Tibial nerve (tissue), 4 donors: ENCODE measurements around the gene MUC12. TPM values are rescaled to one million over a fixed set of nuclear protein-coding genes. Genes with fewer than 3 reads are reported as not detected.

ENCODE experiments used
- DNase-seq, 2 donors: peaks; one replicate each; pipeline ENCODE4 v3.0.0-alpha.2; 2019; ENCODE audit warnings: low spot score in 2 of 2
- H3K27ac ChIP-seq, 4 donors: fragments of 200-600 bp; sonication (generic) in 3 of 4; one replicate each; pipeline ENCODE4 v1.5.1; 2017 to 2019; ENCODE audit warnings: mild to moderate bottlenecking in 1 of 4
- H3K27me3 ChIP-seq, 2 donors: fragments of 200-600 bp; sonication (generic) in 1 of 2; one replicate each; pipeline versions ENCODE4 v1.5.1 to v1.6.0; 2017 to 2019
- H3K36me3 ChIP-seq, 3 donors: fragments of 200-600 bp; sonication (generic); one replicate each; pipeline ENCODE4 v1.5.1; 2018 to 2019
- H3K4me1 ChIP-seq, 4 donors: fragments of 200-600 bp; sonication (generic) in 3 of 4; one replicate each; pipeline ENCODE4 v1.5.1; 2017 to 2019
- H3K4me3 ChIP-seq, 4 donors: fragments of 200-600 bp; sonication (generic) in 3 of 4; one replicate each; pipeline ENCODE4 v1.5.1; 2017 to 2019; ENCODE audit warnings: mild to moderate bottlenecking in 1 of 4, moderate library complexity in 1 of 4
- H3K9me3 ChIP-seq, 4 donors: fragments of 200-600 bp; sonication (generic) in 3 of 4; one replicate each; pipeline ENCODE4 v1.5.1; 2017 to 2019
- CTCF ChIP-seq, 5 experiments: fragments of 200-600 bp in 3 of 5; fragments of 450-650 bp in 2 of 5; sonication (generic) in 3 of 5; IDR thresholded peaks; one replicate each; pipeline ENCODE4 v1.5.1; 2016 to 2019; ENCODE audit warnings: antibody characterized with exemption in 5 of 5, mild to moderate bottlenecking in 3 of 5, moderate library complexity in 2 of 5
- EP300 ChIP-seq, 2 donors: sonication (generic); formaldehyde crosslinking; IDR thresholded peaks; one replicate each; pipeline ENCODE4 v1.6.1; 2017; ENCODE audit warnings: antibody characterized with exemption in 2 of 2, mild to moderate bottlenecking in 1 of 2
- POLR2A ChIP-seq, 2 donors: fragments of 450-650 bp; IDR thresholded peaks; one replicate each; pipeline ENCODE4 v1.6.1; 2017; ENCODE audit warnings: antibody characterized with exemption in 2 of 2, mild to moderate bottlenecking in 2 of 2, moderate library complexity in 2 of 2
- WGBS, 2 donors: methylation state at CpG; one replicate each; pipeline ENCODE4 v1.1.5; 2018; 5-methylcytosine and 5-hydroxymethylcytosine counted together
- total RNA-seq, 4 donors: library from RNA; depleted of rRNA; stranded (reverse); fragments of >200 nt; gene quantifications; one replicate each; pipeline ENCODE4 v1.1.0, GENCODE V29; 2016

MUC12 gene
- total RNA-seq, 4 donors from 2014 or later, result not detected

- no peak for DNase-seq
- Histone ChIP-seq H3K4me1 (peaks cover 0 to 18% (median 5%) of the 10 kb centered on the region in 4 donors), H3K27ac (peak overlapping the region in 1 of 4 donors; percentile 29), H3K27me3 (peaks cover 0 to 63% of the 10 kb centered on the region in 2 donors), H3K36me3 (no peaks in the 10 kb centered on the region), H3K4me3 (no peak overlapping the region), H3K9me3 (no peaks in the 10 kb centered on the region)
- TF ChIP-seq CTCF (IDR thresholded peaks at IDR 0.05) (no peak), POLR2A (IDR thresholded peaks at IDR 0.05) (no peak)
- 44 to 45% methylated on average over 13 of the region's 13 CpGs for WGBS, 2 donors
Measured at GRCh38 chr7:100967292-100967863, 2.0 kb upstream of the MUC12 start.

- no peak for DNase-seq
- H3K4me1 ChIP-seq, result peaks cover 0 to 18% (median 5%) of the 10 kb centered on the region in 4 donors
- H3K27ac ChIP-seq, result no peak overlapping the region
- no peak overlapping the region for H3K4me3 ChIP-seq
- TF ChIP-seq POLR2A (IDR thresholded peaks at IDR 0.05), result no peak
- no peak for TF ChIP-seq EP300 (IDR thresholded peaks at IDR 0.05)
- TF ChIP-seq CTCF (IDR thresholded peaks at IDR 0.05), result no peak
- no peaks in the 10 kb centered on the region for H3K36me3 ChIP-seq
- no peaks in the 10 kb centered on the region for H3K9me3 ChIP-seq
- H3K27me3 ChIP-seq, result peaks cover 0 to 63% of the 10 kb centered on the region in 2 donors
- 6 to 7% methylated on average over 5 of the region's 6 CpGs for WGBS, 2 donors
Measured at GRCh38 chr7:100968031-100968430, 1.3 kb upstream of the MUC12 start.

GRCh38 chr7:100968650-100969049 is 715 bp upstream of the MUC12 start:
- no peak for DNase-seq
- Histone ChIP-seq H3K9me3 (no peaks in the 10 kb centered on the region), H3K4me3 (no peak overlapping the region), H3K27ac (no peak overlapping the region), H3K4me1 (peaks cover 0 to 18% (median 5%) of the 10 kb centered on the region in 4 donors), H3K36me3 (no peaks in the 10 kb centered on the region), H3K27me3 (peaks cover 0 to 60% of the 10 kb centered on the region in 2 donors)
- TF ChIP-seq CTCF (IDR thresholded peaks at IDR 0.05) (no peak), EP300 (IDR thresholded peaks at IDR 0.05) (no peak), POLR2A (IDR thresholded peaks at IDR 0.05) (no peak)
- WGBS, 2 donors, result 13 to 15% methylated on average over 3 of the region's 3 CpGs

GRCh38 chr7:100971111-100972001 is 2.0 kb downstream of the MUC12 start:
- H3K4me1 ChIP-seq, result peaks cover 0 to 7% (median 2%) of the 10 kb centered on the region in 4 donors
- no peak for TF ChIP-seq EP300 (IDR thresholded peaks at IDR 0.05)
- TF ChIP-seq POLR2A (IDR thresholded peaks at IDR 0.05), result no peak
- TF ChIP-seq CTCF (IDR thresholded peaks at IDR 0.05), result no peak
- no peaks in the 10 kb centered on the region for H3K36me3 ChIP-seq
- WGBS, 2 donors, result 50% methylated on average over 14 of the region's 14 CpGs
- H3K27ac ChIP-seq, result no peak overlapping the region
- H3K27me3 ChIP-seq, result peaks cover 0 to 33% of the 10 kb centered on the region in 2 donors
- no peak overlapping the region for H3K4me3 ChIP-seq
- no peak for DNase-seq
- peaks cover 0 to 15% (median 0%) of the 10 kb centered on the region in 4 donors for H3K9me3 ChIP-seq

DNA sequence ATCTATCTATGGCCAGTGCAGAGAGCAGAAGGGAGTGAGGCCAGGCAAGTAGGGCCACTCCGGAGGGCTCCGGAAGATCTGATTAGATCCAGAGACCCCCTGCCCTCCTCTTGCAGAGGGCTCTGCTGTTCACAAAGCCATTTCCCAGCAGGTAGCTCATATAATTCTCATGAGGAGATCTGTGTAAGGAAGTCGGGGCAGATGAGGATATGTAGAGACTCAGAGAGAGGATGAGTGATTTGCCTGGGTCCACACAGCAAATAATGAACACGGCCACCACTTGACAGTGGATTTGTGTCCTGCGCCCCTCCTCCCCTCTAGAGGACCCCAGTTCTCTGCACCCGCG is 2.6 kb downstream of the MUC12 start:
- Histone ChIP-seq H3K9me3 (peaks cover 0 to 15% (median 0%) of the 10 kb centered on the region in 4 donors), H3K4me3 (no peak overlapping the region), H3K36me3 (no peaks in the 10 kb centered on the region), H3K27ac (no peak overlapping the region), H3K4me1 (peaks cover 0 to under 1% (median 0%) of the 10 kb centered on the region in 4 donors), H3K27me3 (peaks cover 0 to 27% of the 10 kb centered on the region in 2 donors)
- WGBS, 2 donors, result 42 to 52% methylated on average over 7 of the region's 7 CpGs
- DNase-seq, result no peak
- TF ChIP-seq CTCF (IDR thresholded peaks at IDR 0.05), result no peak
- TF ChIP-seq POLR2A (IDR thresholded peaks at IDR 0.05), result no peak
- TF ChIP-seq EP300 (IDR thresholded peaks at IDR 0.05), result no peak
